IMR-90 (cell line): ENCODE measurements around the gene IGFBP6. TPM values are rescaled to one million over a fixed set of nuclear protein-coding genes. Genes with fewer than 3 reads are reported as not detected.

Experiments
- ATAC-seq: fragments of 200-7000 bp; cut with Tn5 transposase; 2 replicates; pipeline ENCODE4 v1.9.1; 2020; ENCODE audit warnings: low read depth, mild to moderate bottlenecking, moderate library complexity
- BruUV-seq: library from RNA; stranded (reverse); fragments of 400-500 nt; replicated peaks from 2 replicates; lab custom pipeline; 2021; lab: Mats Ljungman, UMichigan
- CTCF ChIA-PET: fragments of 300-600 bp; formaldehyde crosslinking; extraction: SDS; loops from one replicate; lab custom pipeline; 2021; ENCODE audit warnings: antibody characterized with exemption; lab: Yijun Ruan, JAX
- POLR2A ChIA-PET: fragments of 300-600 bp; sonication (Branson Sonifier 250); formaldehyde crosslinking; loops from one replicate; lab custom pipeline; 2022; ENCODE audit warnings: antibody characterized with exemption; ENCODE audit not compliant: unreplicated experiment; lab: Charles Lee
- DNase-seq: peaks from one replicate; pipeline ENCODE4 v3.0.0; 2013
- H2AFZ ChIP-seq: replicated peaks from 2 replicates; pipeline ENCODE3; 2013; ENCODE audit warnings: low read length, mild to moderate bottlenecking; ENCODE audit not compliant: poor library complexity
- H2AK5ac ChIP-seq: 2 replicates; pipeline ENCODE4 v1.6.1; 2013; ENCODE audit warnings: low read depth, low read length, inconsistent platforms
- H2AK9ac ChIP-seq: replicated peaks from 2 replicates; pipeline ENCODE3; 2013; ENCODE audit warnings: mild to moderate bottlenecking, low read depth, low read length, moderate library complexity; ENCODE audit not compliant: poor library complexity
- H2BK120ac ChIP-seq: 2 replicates; pipeline ENCODE4 v1.6.1; 2013; ENCODE audit warnings: low read depth, low read length, inconsistent platforms
- H2BK15ac ChIP-seq: 3 replicates; pipeline ENCODE4 v1.6.1; 2013; ENCODE audit warnings: low read depth, low read length, inconsistent platforms
- H2BK20ac ChIP-seq: 2 replicates; pipeline ENCODE4 v1.6.1; 2013; ENCODE audit warnings: low read depth, mild to moderate bottlenecking, inconsistent platforms, low read length, moderate library complexity
- H2BK5ac ChIP-seq: 2 replicates; pipeline ENCODE4 v1.6.1; 2013; ENCODE audit warnings: mild to moderate bottlenecking, low read depth, low read length, inconsistent platforms; ENCODE audit not compliant: poor library complexity, severe bottlenecking
- H3K14ac ChIP-seq: replicated peaks from 2 replicates; pipeline ENCODE4 v1.6.1; 2013; ENCODE audit warnings: low read depth, low read length, inconsistent platforms
- H3K18ac ChIP-seq: 2 replicates; pipeline ENCODE4 v1.6.1; 2013; ENCODE audit warnings: low read depth, low read length, control low read depth
- H3K23ac ChIP-seq: 2 replicates; pipeline ENCODE4 v1.6.1; 2013; ENCODE audit warnings: low read depth, low read length, inconsistent platforms
- H3K27ac ChIP-seq: 2 replicates; pipeline ENCODE4 v1.5.1; 2013; ENCODE audit warnings: mild to moderate bottlenecking, control low read depth, low read length; ENCODE audit not compliant: insufficient read depth
- H3K27me3 ChIP-seq: 2 replicates; pipeline ENCODE4 v1.6.1; 2013; ENCODE audit warnings: low read length; ENCODE audit not compliant: control insufficient read depth, insufficient read depth
- H3K36me3 ChIP-seq: 2 replicates; pipeline ENCODE4 v1.6.1; 2013; ENCODE audit warnings: low read length, mixed read lengths; ENCODE audit not compliant: control insufficient read depth, insufficient read depth
- H3K4ac ChIP-seq: 2 replicates; pipeline ENCODE4 v1.6.1; 2013; ENCODE audit warnings: low read depth, low read length, inconsistent platforms
- H3K4me1 ChIP-seq: 2 replicates; pipeline ENCODE4 v1.6.1; 2013; ENCODE audit warnings: low read length, mixed read lengths; ENCODE audit not compliant: control insufficient read depth, insufficient read depth
- H3K4me2 ChIP-seq: 2 replicates; pipeline ENCODE4 v1.6.1; 2013; ENCODE audit warnings: low read depth, mild to moderate bottlenecking, control low read depth, low read length, moderate library complexity
- H3K4me3 ChIP-seq: 2 replicates; pipeline ENCODE4 v1.5.1; 2013; ENCODE audit warnings: low read depth, mild to moderate bottlenecking, control low read depth, low read length, moderate library complexity; ENCODE audit not compliant: insufficient read depth
- H3K56ac ChIP-seq: 2 replicates; pipeline ENCODE4 v1.6.1; 2013; ENCODE audit warnings: low read length, inconsistent platforms; ENCODE audit not compliant: insufficient read depth; ENCODE audit errors: extremely low read depth
- H3K79me1 ChIP-seq, 2 experiments: 2 replicates each; pipeline ENCODE4 v1.6.1; 2013; ENCODE audit warnings: low read length in 2 of 2, inconsistent platforms in 1 of 2, low read depth in 1 of 2
- H3K9ac ChIP-seq: 2 replicates; pipeline ENCODE4 v1.6.1; 2013; ENCODE audit warnings: low read depth, low read length, control low read depth
- H3K9me1 ChIP-seq: 2 replicates; pipeline ENCODE4 v1.6.1; 2013; ENCODE audit warnings: low read length, inconsistent platforms; ENCODE audit not compliant: insufficient read depth
- H3K9me3 ChIP-seq: 2 replicates; pipeline ENCODE4 v1.6.1; 2013; ENCODE audit warnings: low read length; ENCODE audit not compliant: control insufficient read depth, insufficient read depth
- H4K20me1 ChIP-seq: 2 replicates; pipeline ENCODE4 v1.6.1; 2013; ENCODE audit warnings: low read length, inconsistent platforms; ENCODE audit not compliant: insufficient read depth
- H4K5ac ChIP-seq: 2 replicates; pipeline ENCODE4 v1.6.1; 2013; ENCODE audit warnings: mild to moderate bottlenecking, low read depth, low read length, control low read depth
- H4K8ac ChIP-seq, 2 experiments: 2 replicates each; pipeline ENCODE4 v1.6.1; 2013; ENCODE audit warnings: low read depth in 2 of 2, low read length in 2 of 2, control low read depth in 1 of 2, inconsistent platforms in 1 of 2
- H4K91ac ChIP-seq: 2 replicates; pipeline ENCODE4 v1.6.1; 2013; ENCODE audit warnings: low read depth, low read length, inconsistent platforms; ENCODE audit not compliant: insufficient read depth
- FOS ChIP-seq: fragments of 150-350 bp; IDR thresholded peaks from 2 replicates; pipeline ENCODE4 v1.6.1; 2016; ENCODE audit warnings: low read depth, low read length
- MAFK ChIP-seq: IDR thresholded peaks from 2 replicates; pipeline ENCODE4 v1.6.1; 2012; ENCODE audit warnings: low read depth, low read length, improper control_type of control experiment
- MAZ ChIP-seq: IDR thresholded peaks from 2 replicates; pipeline ENCODE4 v1.6.1; 2012; ENCODE audit warnings: low read depth, mild to moderate bottlenecking, low read length, improper control_type of control experiment, moderate library complexity, borderline replicate concordance
- NFE2L2 ChIP-seq: fragments of 150-350 bp; IDR thresholded peaks from 2 replicates; pipeline ENCODE4 v1.6.1; 2016; ENCODE audit warnings: low read depth, mild to moderate bottlenecking, low read length
- RAD21 ChIP-seq: IDR thresholded peaks from 2 replicates; pipeline ENCODE4 v1.6.1; 2012; ENCODE audit warnings: low read length, improper control_type of control experiment
- SMC3 ChIP-seq: fragments of 150-350 bp; IDR thresholded peaks from 2 replicates; pipeline ENCODE4 v1.6.1; 2016; ENCODE audit warnings: low read depth, mild to moderate bottlenecking, antibody characterized with exemption, low read length, moderate library complexity
- WGBS, 2 experiments: methylation state at CpG; one replicate each; pipeline versions ENCODE4 v1.1.5 to v1.1.7; 2013; ENCODE audit warnings: missing lambda C conversion rate in 2 of 2; ENCODE audit not compliant: insufficient read length in 1 of 2; ENCODE audit errors: extremely low coverage in 2 of 2; 5-methylcytosine and 5-hydroxymethylcytosine counted together
- dilution Hi-C: fragments of 300-500 bp; cut with HindIII; formaldehyde crosslinking; loops from one replicate; pipeline ENCODE4 v1.14.3; 2018; ENCODE audit warnings: low sequenced_read_pairs; ENCODE audit not compliant: unreplicated experiment
- in situ Hi-C: fragments of 300-500 bp; cut with MboI; formaldehyde crosslinking; loops from 3 replicates; pipeline ENCODE4 v1.14.3; 2019; ENCODE audit warnings: low sequenced_read_pairs, inconsistent platforms, mixed read lengths
- intact Hi-C: fragments of 100-400 bp; cut with micrococcal nuclease; formaldehyde crosslinking; loops from 2 replicates; pipeline ENCODE4 v1.10.0; 2022
- polyA plus RNA-seq, 3 experiments: library from polyadenylated mRNA; depleted of rRNA; stranded (reverse); fragments of >200 nt; gene quantifications; 2 replicates each; pipeline ENCODE4 v1.2.3, GENCODE V29; 2012; ENCODE audit warnings: low replicate concordance in 1 of 3
- total RNA-seq: library from RNA; depleted of rRNA; stranded (reverse); fragments of >200 nt; gene quantifications from 2 replicates; pipeline ENCODE4 v1.2.3, GENCODE V29; 2012
- TF ChIP-seq, protein P1 (sequence below): conservative IDR thresholded peaks from 2 replicates; pipeline ENCODE4 v1.5.1; 2012; ENCODE audit warnings: mild to moderate bottlenecking, low read depth, low read length, improper control_type of control experiment

The IGFBP6 gene
- total and polyA plus RNA-seq, 2 of the 4 experiments (the other 2 are of a cell fraction) = 124 to 337 TPM

DNA sequence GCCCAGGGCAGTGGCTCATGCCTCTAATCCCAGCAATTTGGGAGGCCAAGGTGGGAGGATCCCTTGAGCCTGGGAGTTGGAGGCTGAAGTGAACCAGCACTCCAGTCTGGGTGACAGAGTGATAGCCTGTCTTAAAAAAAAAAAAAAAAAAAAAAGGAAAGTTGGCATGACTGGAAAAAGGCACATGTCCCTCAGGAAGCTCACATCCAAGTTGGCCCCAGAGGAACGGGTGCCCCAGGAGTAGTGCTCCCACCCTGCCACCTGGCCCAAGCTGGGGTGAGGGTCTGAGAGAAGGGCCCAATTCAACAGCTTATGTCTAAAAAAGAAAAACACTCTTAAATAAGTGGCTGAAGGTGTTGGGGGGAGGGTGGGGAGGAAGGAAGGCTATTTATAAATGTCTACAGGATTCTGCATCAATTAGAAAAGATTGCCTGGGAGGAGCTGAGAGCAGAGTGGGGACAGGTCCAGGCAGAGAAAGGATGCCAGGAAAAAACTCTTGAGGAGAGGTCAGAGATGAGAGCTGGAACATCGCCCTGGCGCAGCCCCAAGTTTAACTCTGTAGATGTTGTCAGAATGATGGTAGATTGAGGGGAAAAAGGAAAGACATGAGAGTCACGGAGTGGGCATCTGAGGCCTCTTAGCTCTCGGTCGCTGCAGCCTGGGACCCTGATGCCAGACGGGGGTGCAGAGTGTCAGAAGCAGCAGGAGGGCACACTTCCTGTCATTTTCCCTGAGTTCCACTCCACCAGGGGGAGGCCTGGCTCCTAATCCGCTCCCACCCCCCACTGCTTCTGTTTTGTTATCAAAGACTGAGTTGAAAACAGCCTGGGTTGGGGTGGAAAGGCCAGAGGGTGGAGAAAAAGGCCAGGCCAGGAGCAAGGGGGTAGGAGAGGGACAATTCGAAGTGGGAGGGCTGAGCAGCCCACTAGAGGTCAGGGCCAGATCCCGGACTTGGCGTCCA, 25.6 kb upstream of the IGFBP6 start:
- Histone ChIP-seq H3K9me1 (peaks cover 10% of the 10 kb centered on the region), H2AFZ (peak overlapping the region; percentile 57), H3K4me1 (peaks cover 23% of the 10 kb centered on the region), H2AK5ac (peak overlapping the region; percentile 57), H3K9ac (peak overlapping the region; percentile 15; the same call in 1 of the 2 replicates), H4K5ac (peak overlapping the region; percentile 37; the same call in 1 of the 2 replicates), H3K27me3 (no peaks in the 10 kb centered on the region), H3K23ac (no peak overlapping the region), H2BK20ac (peak overlapping the region; percentile 18; the same call in 1 of the 2 replicates), H3K9me3 (no peaks in the 10 kb centered on the region), H2BK5ac (no peak overlapping the region), H2BK120ac (peak overlapping the region; percentile 41), H3K14ac (peak overlapping the region; percentile 20; the same call in 1 of the 2 replicates), H3K79me1 (peaks cover 23 to 62% of the 10 kb centered on the region in 2 experiments; a peak in 3 of 4 replicates), H4K91ac (peak overlapping the region; percentile 35; the same call in 1 of the 2 replicates), H2BK15ac (no peak overlapping the region; the same call in 2 of the 3 replicates), H3K27ac (peak overlapping the region; percentile 46), H4K8ac (peak overlapping the region; percentile 6 to 61; a peak in 3 of 4 replicates), H2AK9ac (peak overlapping the region; percentile 18), H4K20me1 (no peaks in the 10 kb centered on the region), H3K4ac (peak overlapping the region; percentile 68), H3K4me2 (no peak overlapping the region; the same call in 1 of the 2 replicates), H3K36me3 (peaks cover 32% of the 10 kb centered on the region), H3K56ac (no peak overlapping the region), H3K18ac (no peak overlapping the region; the same call in 1 of the 2 replicates), H3K4me3 (no peak overlapping the region)
- intact Hi-C loops = no loop called here
- 74% methylated on average over 2 of the region's 11 CpGs; no CpG with 5 or more reads in 1 of the 2 experiments for WGBS, 2 experiments
- BruUV-seq = no TSS peak
- peak; percentile 33 for DNase-seq
- ChIA-PET CTCF (interaction anchor here (1.2 kb wide), 1 partner anchor 27 kb away, joined by 5 read pairs; no protein-coding TSS in a partner anchor), POLR2A (interaction anchor here (1.1 kb wide), 1 partner anchor 9 kb away, joined by 3 read pairs; no protein-coding TSS in a partner anchor)
- ATAC-seq = peak; percentile 12
- dilution Hi-C loops = no loop called here
- no peak for TF ChIP-seq NFE2L2
- peak; percentile 35 for TF ChIP-seq RAD21
- no peak for TF ChIP-seq MAFK
- TF ChIP-seq, protein P1, sequence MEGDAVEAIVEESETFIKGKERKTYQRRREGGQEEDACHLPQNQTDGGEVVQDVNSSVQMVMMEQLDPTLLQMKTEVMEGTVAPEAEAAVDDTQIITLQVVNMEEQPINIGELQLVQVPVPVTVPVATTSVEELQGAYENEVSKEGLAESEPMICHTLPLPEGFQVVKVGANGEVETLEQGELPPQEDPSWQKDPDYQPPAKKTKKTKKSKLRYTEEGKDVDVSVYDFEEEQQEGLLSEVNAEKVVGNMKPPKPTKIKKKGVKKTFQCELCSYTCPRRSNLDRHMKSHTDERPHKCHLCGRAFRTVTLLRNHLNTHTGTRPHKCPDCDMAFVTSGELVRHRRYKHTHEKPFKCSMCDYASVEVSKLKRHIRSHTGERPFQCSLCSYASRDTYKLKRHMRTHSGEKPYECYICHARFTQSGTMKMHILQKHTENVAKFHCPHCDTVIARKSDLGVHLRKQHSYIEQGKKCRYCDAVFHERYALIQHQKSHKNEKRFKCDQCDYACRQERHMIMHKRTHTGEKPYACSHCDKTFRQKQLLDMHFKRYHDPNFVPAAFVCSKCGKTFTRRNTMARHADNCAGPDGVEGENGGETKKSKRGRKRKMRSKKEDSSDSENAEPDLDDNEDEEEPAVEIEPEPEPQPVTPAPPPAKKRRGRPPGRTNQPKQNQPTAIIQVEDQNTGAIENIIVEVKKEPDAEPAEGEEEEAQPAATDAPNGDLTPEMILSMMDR = peak; percentile 34
- no peak for TF ChIP-seq FOS
- TF ChIP-seq MAZ = no peak
- peak; percentile 23; the same call in 1 of the 2 replicates for TF ChIP-seq SMC3
- in situ Hi-C loops = no loop called here
